Common myeloid progenitor, CD34-positive (primary cell): ENCODE measurements around the gene CRADD.
A peak's percentile ranks its signal among the peaks of the same experiment; 100 is the strongest.

Source experiments
- CTCF ChIA-PET: fragments of 350-600 bp; sonication (Branson Sonifier 250); formaldehyde crosslinking; loops from one replicate; lab custom pipeline; 2021; ENCODE audit warnings: antibody characterized with exemption; lab: Charles Lee
- POLR2A ChIA-PET: fragments of 350-600 bp; sonication (Branson Sonifier 250); formaldehyde crosslinking; loops from one replicate; lab custom pipeline; 2021; ENCODE audit warnings: antibody characterized with exemption; lab: Charles Lee
- DNase-seq, 3 donors: peaks; one replicate each; pipeline versions ENCODE4 v3.0.0 to v3.0.0-alpha.2; 2013
- H3K27ac ChIP-seq, 2 experiments: 1 replicate in 1 of 2; 2 replicates in 1 of 2; pipeline ENCODE4 v1.7.0; 2013; ENCODE audit warnings: inconsistent platforms in 2 of 2, low read length in 2 of 2, mild to moderate bottlenecking in 2 of 2, low read depth in 1 of 2, moderate library complexity in 1 of 2; ENCODE audit not compliant: severe bottlenecking in 2 of 2, insufficient read depth in 1 of 2, poor library complexity in 1 of 2
- H3K27me3 ChIP-seq, 5 experiments: replicated peaks in 2 of 5; 1 replicate in 3 of 5; 2 replicates in 2 of 5; pipeline versions ENCODE4 v1.6.1 to v1.7.0; 2013; ENCODE audit warnings: low read length in 4 of 5, mild to moderate bottlenecking in 2 of 5, moderate library complexity in 2 of 5, inconsistent platforms in 1 of 5; ENCODE audit not compliant: insufficient read depth in 5 of 5, control insufficient read depth in 4 of 5
- H3K36me3 ChIP-seq, 4 experiments: 1 replicate in 2 of 4; 2 replicates in 2 of 4; pipeline versions ENCODE4 v1.6.1 to v1.7.0; 2013; ENCODE audit warnings: low read length in 3 of 4, control low read depth in 1 of 4, mild to moderate bottlenecking in 1 of 4; ENCODE audit not compliant: control insufficient read depth in 4 of 4, insufficient read depth in 4 of 4
- H3K4me1 ChIP-seq, 4 experiments: 1 replicate in 3 of 4; 2 replicates in 1 of 4; pipeline versions ENCODE4 v1.6.1 to v1.7.1; 2013; ENCODE audit warnings: low read length in 3 of 4, mild to moderate bottlenecking in 3 of 4, control low read depth in 1 of 4, inconsistent platforms in 1 of 4, moderate library complexity in 1 of 4; ENCODE audit not compliant: control insufficient read depth in 4 of 4, insufficient read depth in 4 of 4; ENCODE audit errors: control extremely low read depth in 1 of 4
- H3K4me3 ChIP-seq, 7 experiments: 1 replicate in 4 of 7; 2 replicates in 3 of 7; pipeline versions ENCODE4 v1.5.1 to v1.7.0; 2013; ENCODE audit warnings: mild to moderate bottlenecking in 7 of 7, low read length in 6 of 7, moderate library complexity in 6 of 7, inconsistent platforms in 2 of 7, low read depth in 2 of 7, control low read depth in 1 of 7; ENCODE audit not compliant: insufficient read depth in 4 of 7, control insufficient read depth in 1 of 7; ENCODE audit errors: extremely low read depth in 1 of 7
- H3K9me3 ChIP-seq, 5 experiments: 1 replicate in 4 of 5; 2 replicates in 1 of 5; pipeline versions ENCODE4 v1.6.1 to v1.7.1; 2013; ENCODE audit warnings: low read length in 4 of 5, mild to moderate bottlenecking in 2 of 5, inconsistent platforms in 1 of 5, low read depth in 1 of 5, moderate library complexity in 1 of 5; ENCODE audit not compliant: control insufficient read depth in 4 of 5, insufficient read depth in 2 of 5; ENCODE audit errors: control extremely low read depth in 1 of 5
- WGBS: methylation state at CpG from one replicate; pipeline ENCODE4 v1.1.5; 2013; ENCODE audit not compliant: insufficient coverage; 5-methylcytosine and 5-hydroxymethylcytosine counted together

The CRADD gene

GRCh38 chr12:93762912-93763553 is 85.9 kb downstream of the CRADD start:
- ChIA-PET CTCF (interaction anchor here (0.7 to 2.0 kb wide), 7 partner anchors 8 to 313 kb away, joined by 3 to 8 read pairs (median 3); no protein-coding TSS in a partner anchor), POLR2A (interaction anchor here (0.6 kb wide), 1 partner anchor 173 kb away, joined by 3 read pairs; no protein-coding TSS in a partner anchor)
- H3K36me3 ChIP-seq: no peaks in the 10 kb centered on the region
- DNase-seq: peak in 2 of 3 donors; percentile 53 to 67
- H3K9me3 ChIP-seq: no peaks in the 10 kb centered on the region
- H3K27me3 ChIP-seq: no peaks in the 10 kb centered on the region
- no peak overlapping the region for H3K4me3 ChIP-seq
- peaks cover 27 to 79% (median 49%) of the 10 kb centered on the region in 4 experiments for H3K4me1 ChIP-seq
- H3K27ac ChIP-seq: no peak overlapping the region
- WGBS: 100% methylated on average over 1 of the region's 3 CpGs

- CTCF ChIA-PET: no interaction called here
- Histone ChIP-seq H3K4me1 (peaks cover 27 to 80% (median 49%) of the 10 kb centered on the region in 4 experiments), H3K36me3 (no peaks in the 10 kb centered on the region), H3K9me3 (no peaks in the 10 kb centered on the region), H3K27ac (no peak overlapping the region), H3K27me3 (no peaks in the 10 kb centered on the region), H3K4me3 (no peak overlapping the region)
- whole genome bisulfite sequencing: 100% methylated on average over 2 of the region's 3 CpGs
- no peak for DNase-seq
- POLR2A ChIA-PET: interaction anchor here (0.6 kb wide), 1 partner anchor 173 kb away, joined by 3 read pairs; no protein-coding TSS in a partner anchor
These were observed 86.6 kb downstream of the CRADD start for GRCh38 chr12:93763746-93764147.

GRCh38 chr12:93766371-93766770 is 89.2 kb downstream of the CRADD start:
- Histone ChIP-seq H3K4me1 (peaks cover 13 to 67% (median 39%) of the 10 kb centered on the region in 4 experiments), H3K36me3 (no peaks in the 10 kb centered on the region), H3K4me3 (no peak overlapping the region), H3K9me3 (no peaks in the 10 kb centered on the region), H3K27ac (no peak overlapping the region), H3K27me3 (no peaks in the 10 kb centered on the region)
- WGBS: 100% methylated on average over 2 of the region's 2 CpGs
- ChIA-PET POLR2A (interaction anchor here (0.8 kb wide), 1 partner anchor 18 kb away, joined by 3 read pairs; no protein-coding TSS in a partner anchor), CTCF (interaction anchor here (0.7 to 4.5 kb wide), 17 partner anchors 9 to 335 kb away, joined by 3 to 47 read pairs (median 4); no protein-coding TSS in a partner anchor)
- no peak for DNase-seq

GRCh38 chr12:93766796-93767523 is 89.8 kb downstream of the CRADD start:
- peak overlapping the region in 3 of 7 experiments; percentile 3 to 38 (median 29) for H3K4me3 ChIP-seq
- DNase-seq: peak in 2 of 3 donors; percentile 43 to 47
- H3K27ac ChIP-seq: peak overlapping the region in 1 of 2 experiments; percentile 10
- ChIA-PET POLR2A (interaction anchor here (0.8 kb wide), 1 partner anchor 17 kb away, joined by 3 read pairs; no protein-coding TSS in a partner anchor), CTCF (interaction anchor here (0.5 to 4.5 kb wide), 21 partner anchors 8 to 335 kb away, joined by 3 to 47 read pairs (median 3); no protein-coding TSS in a partner anchor)
- no peaks in the 10 kb centered on the region for H3K9me3 ChIP-seq
- peaks cover 17 to 65% (median 39%) of the 10 kb centered on the region in 4 experiments for H3K4me1 ChIP-seq
- H3K27me3 ChIP-seq: no peaks in the 10 kb centered on the region
- WGBS: 57% methylated on average over 1 of the region's 6 CpGs
- H3K36me3 ChIP-seq: no peaks in the 10 kb centered on the region

- no peaks in the 10 kb centered on the region for H3K9me3 ChIP-seq
- peak overlapping the region in 1 of 2 experiments; percentile 10 for H3K27ac ChIP-seq
- POLR2A ChIA-PET: no interaction called here
- H3K4me1 ChIP-seq: peaks cover 17 to 65% (median 38%) of the 10 kb centered on the region in 4 experiments
- H3K27me3 ChIP-seq: no peaks in the 10 kb centered on the region
- no peaks in the 10 kb centered on the region for H3K36me3 ChIP-seq
- DNase-seq: peak; percentile 67 to 98 (median 95)
- H3K4me3 ChIP-seq: peak overlapping the region in 2 of 7 experiments; percentile 3 to 35
- CTCF ChIA-PET: interaction anchor here (0.5 to 4.5 kb wide), 14 partner anchors 8 to 334 kb away, joined by 3 to 47 read pairs (median 4); no protein-coding TSS in a partner anchor
These were observed 90.3 kb downstream of the CRADD start for GRCh38 chr12:93767524-93767863.

GRCh38 chr12:93772003-93772700 is 95.0 kb downstream of the CRADD start:
- H3K27me3 ChIP-seq: no peaks in the 10 kb centered on the region
- POLR2A ChIA-PET: no interaction called here
- H3K36me3 ChIP-seq: no peaks in the 10 kb centered on the region
- no peaks in the 10 kb centered on the region for H3K9me3 ChIP-seq
- no peak for DNase-seq
- peaks cover 13 to 41% (median 25%) of the 10 kb centered on the region in 4 experiments for H3K4me1 ChIP-seq
- no peak overlapping the region for H3K4me3 ChIP-seq
- CTCF ChIA-PET: interaction anchor here (1.6 to 2.9 kb wide), 2 partner anchors 10 to 329 kb away, joined by 5 to 13 read pairs; no protein-coding TSS in a partner anchor
- 88% methylated on average over 1 of the region's 3 CpGs for WGBS
- no peak overlapping the region for H3K27ac ChIP-seq
